H1 (cell line): ENCODE results near the gene ZHX3. TPM values are rescaled to one million over a fixed set of nuclear protein-coding genes. Genes with fewer than 3 reads are reported as not detected.

ENCODE experiments used
- CTCF ChIA-PET: fragments of 300-600 bp; sonication (Branson Sonifier 250); formaldehyde crosslinking; loops from one replicate; lab custom pipeline; 2021; ENCODE audit not compliant: partially characterized antibody; lab: Charles Lee
- POLR2A ChIA-PET: fragments of 300-600 bp; sonication (Branson Sonifier 250); formaldehyde crosslinking; loops from one replicate; lab custom pipeline; 2021; ENCODE audit warnings: inconsistent platforms; ENCODE audit not compliant: partially characterized antibody; lab: Charles Lee
- DNase-seq, 2 experiments: peaks; one replicate each; pipeline versions ENCODE4 v3.0.0 to v3.0.0-alpha.2; 2010 to 2022; ENCODE audit warnings: low spot score in 2 of 2, low read depth in 1 of 2, mixed read lengths in 1 of 2
- FAIRE-seq: peaks from 2 replicates; lab custom pipeline; 2011; peaks lifted over from hg19 to GRCh38; lab: Jason Lieb, UNC
- H2AFZ ChIP-seq: 2 replicates; pipeline ENCODE4 v1.8.1; 2012; ENCODE audit warnings: low read length, inconsistent platforms
- H2AK5ac ChIP-seq: 2 replicates; pipeline ENCODE4 v1.6.1; 2013; ENCODE audit warnings: low read depth, low read length
- H2BK120ac ChIP-seq: replicated peaks from 2 replicates; pipeline ENCODE3; 2013; ENCODE audit warnings: low read depth, low read length, inconsistent platforms
- H2BK12ac ChIP-seq: 2 replicates; pipeline ENCODE4 v1.6.1; 2013; ENCODE audit warnings: low read depth, low read length
- H2BK15ac ChIP-seq: 2 replicates; pipeline ENCODE4 v1.6.1; 2013; ENCODE audit warnings: low read length
- H2BK20ac ChIP-seq: 2 replicates; pipeline ENCODE4 v1.6.1; 2013; ENCODE audit warnings: low read length
- H2BK5ac ChIP-seq: 2 replicates; pipeline ENCODE4 v1.6.1; 2013; ENCODE audit warnings: low read depth, low read length
- H3K14ac ChIP-seq: 2 replicates; pipeline ENCODE4 v1.6.1; 2013; ENCODE audit warnings: inconsistent platforms; ENCODE audit not compliant: insufficient read length
- H3K18ac ChIP-seq: 2 replicates; pipeline ENCODE4 v1.6.1; 2013; ENCODE audit warnings: low read length; ENCODE audit errors: extremely low read depth
- H3K23ac ChIP-seq: 2 replicates; pipeline ENCODE4 v1.6.1; 2013; ENCODE audit warnings: inconsistent platforms; ENCODE audit not compliant: insufficient read length
- H3K23me2 ChIP-seq: 2 replicates; pipeline ENCODE4 v1.6.1; 2013; ENCODE audit warnings: low read depth, low read length
- H3K27ac ChIP-seq: 2 replicates; pipeline ENCODE4 v1.6.1; 2011; ENCODE audit warnings: low read depth, low read length, inconsistent platforms
- H3K27me3 ChIP-seq, 4 experiments: replicated peaks in 1 of 4; 1 replicate in 1 of 4; 2 replicates in 3 of 4; pipeline versions ENCODE4 v1.6.1 to v1.8.1; 2011 to 2013; ENCODE audit warnings: low read length in 3 of 4, mild to moderate bottlenecking in 3 of 4, inconsistent platforms in 2 of 4, mixed read lengths in 2 of 4, moderate library complexity in 1 of 4; ENCODE audit not compliant: control insufficient read depth in 3 of 4, insufficient read depth in 3 of 4; ENCODE audit errors: extremely low read depth in 1 of 4
- H3K36me3 ChIP-seq, 4 experiments: 2 replicates each; pipeline versions ENCODE4 v1.6.1 to v1.8.1; 2011 to 2013; ENCODE audit warnings: mild to moderate bottlenecking in 4 of 4, low read length in 3 of 4, moderate library complexity in 2 of 4, control low read depth in 1 of 4, inconsistent platforms in 1 of 4; ENCODE audit not compliant: insufficient read depth in 4 of 4, control insufficient read depth in 2 of 4
- H3K4ac ChIP-seq: replicated peaks from 2 replicates; pipeline ENCODE3; 2013; ENCODE audit warnings: low read length, low read depth, mixed read lengths, inconsistent platforms; ENCODE audit not compliant: insufficient read length
- H3K4me1 ChIP-seq, 4 experiments: replicated peaks in 1 of 4; 1 replicate in 1 of 4; 2 replicates in 3 of 4; pipeline versions ENCODE4 v1.6.1 to v1.8.1; 2011 to 2013; ENCODE audit warnings: low read length in 3 of 4, inconsistent platforms in 2 of 4, mixed read lengths in 1 of 4; ENCODE audit not compliant: insufficient read depth in 4 of 4, control insufficient read depth in 3 of 4
- H3K4me2 ChIP-seq, 2 experiments: 2 replicates each; pipeline versions ENCODE4 v1.6.1 to v1.8.1; 2011 to 2013; ENCODE audit warnings: low read depth in 2 of 2, low read length in 2 of 2, control low read depth in 1 of 2, inconsistent platforms in 1 of 2, mild to moderate bottlenecking in 1 of 2; ENCODE audit not compliant: insufficient read depth in 1 of 2
- H3K4me3 ChIP-seq, 4 experiments: fragments of 200-600, 300-600 bp in 1 of 4; sonication (generic), shearing (Covaris generic), sonication (Bioruptor Twin) in 1 of 4; 2 replicates each; pipeline versions ENCODE4 v1.5.1 to v1.8.1; 2011 to 2016; ENCODE audit warnings: low read length in 4 of 4, low read depth in 3 of 4, control low read depth in 2 of 4, inconsistent platforms in 2 of 4, mild to moderate bottlenecking in 2 of 4, mixed read lengths in 1 of 4, moderate library complexity in 1 of 4; ENCODE audit not compliant: insufficient read depth in 2 of 4; ENCODE audit errors: extremely low read depth in 1 of 4
- H3K56ac ChIP-seq: replicated peaks from 2 replicates; pipeline ENCODE3; 2013; ENCODE audit warnings: low read depth, mild to moderate bottlenecking, mixed read lengths, low read length, inconsistent platforms; ENCODE audit not compliant: insufficient read length
- H3K79me1 ChIP-seq: 2 replicates; pipeline ENCODE4 v1.6.1; 2013; ENCODE audit warnings: low read depth, low read length, control low read depth
- H3K79me2 ChIP-seq, 2 experiments: 2 replicates each; pipeline versions ENCODE4 v1.6.1 to v1.8.1; 2012 to 2013; ENCODE audit warnings: low read length in 2 of 2, mild to moderate bottlenecking in 2 of 2, inconsistent platforms in 1 of 2; ENCODE audit not compliant: insufficient read depth in 2 of 2, control insufficient read depth in 1 of 2
- H3K9ac ChIP-seq, 4 experiments: replicated peaks in 1 of 4; 1 replicate in 1 of 4; 2 replicates in 3 of 4; pipeline versions ENCODE4 v1.6.1 to v1.8.1; 2011 to 2013; ENCODE audit warnings: low read depth in 3 of 4, low read length in 3 of 4, control low read depth in 2 of 4, mild to moderate bottlenecking in 2 of 4, moderate library complexity in 2 of 4, inconsistent platforms in 1 of 4; ENCODE audit errors: extremely low read depth in 1 of 4
- H3K9me3 ChIP-seq, 2 experiments: 2 replicates each; pipeline versions ENCODE4 v1.6.1 to v1.8.1; 2012 to 2013; ENCODE audit warnings: mild to moderate bottlenecking in 2 of 2, moderate library complexity in 2 of 2, control low read depth in 1 of 2, inconsistent platforms in 1 of 2, low read depth in 1 of 2, low read length in 1 of 2, mixed read lengths in 1 of 2; ENCODE audit not compliant: insufficient read depth in 2 of 2
- H4K20me1 ChIP-seq, 2 experiments: replicated peaks in 1 of 2; 2 replicates each; pipeline versions ENCODE3 to v1.8.1; 2011 to 2013; ENCODE audit warnings: inconsistent platforms in 2 of 2, low read length in 2 of 2, mild to moderate bottlenecking in 1 of 2; ENCODE audit not compliant: insufficient read depth in 2 of 2, control insufficient read depth in 1 of 2
- H4K5ac ChIP-seq: 2 replicates; pipeline ENCODE4 v1.6.1; 2013; ENCODE audit warnings: low read length, low read depth, mixed read lengths, inconsistent platforms; ENCODE audit not compliant: insufficient read length
- H4K8ac ChIP-seq: 2 replicates; pipeline ENCODE4 v1.8.0; 2013; ENCODE audit warnings: mild to moderate bottlenecking, moderate library complexity, low read length, inconsistent platforms; ENCODE audit not compliant: insufficient read depth; ENCODE audit errors: extremely low read depth
- H4K91ac ChIP-seq: replicated peaks from 2 replicates; pipeline ENCODE3; 2013; ENCODE audit warnings: low read length, mixed read lengths, inconsistent platforms; ENCODE audit not compliant: insufficient read length
- BRCA1 ChIP-seq: IDR thresholded peaks from 2 replicates; pipeline ENCODE4 v1.6.1; 2012; ENCODE audit warnings: low read depth, low read length, improper control_type of control experiment
- CBX5 ChIP-seq: fragments of 300-800, 300-1000 bp; sonication (generic); IDR thresholded peaks from 2 replicates; pipeline ENCODE4 v1.7.1; 2016; ENCODE audit warnings: antibody characterized with exemption, low read length, low read depth
- SIRT6 ChIP-seq: IDR thresholded peaks from one replicate; pipeline ENCODE4 v1.7.1; 2012; ENCODE audit warnings: low read length, inconsistent platforms
- WGBS, 2 experiments: shearing (Covaris generic) in 1 of 2; methylation state at CpG; one replicate each; pipeline versions ENCODE4 v1.1.6 to v1.1.7; 2013 to 2015; ENCODE audit warnings: low lambda C conversion rate in 2 of 2, mixed read lengths in 2 of 2, inconsistent platforms in 1 of 2, low coverage in 1 of 2, missing lambda C conversion rate in 1 of 2; ENCODE audit not compliant: insufficient replicate concordance in 2 of 2, insufficient coverage in 1 of 2, insufficient read length in 1 of 2; ENCODE audit errors: extremely low coverage in 1 of 2, missing lambda C conversion rate in 1 of 2; 5-methylcytosine and 5-hydroxymethylcytosine counted together
- polyA plus RNA-seq, 7 experiments: library from polyadenylated mRNA; depleted of rRNA in 3 of 7; stranded (reverse) in 5 of 7; unstranded in 2 of 7; fragments of >200 nt in 5 of 7; fragments of 200-250 nt in 2 of 7; gene quantifications; 1 replicate in 5 of 7; 2 replicates in 1 of 7; 4 replicates in 1 of 7; pipeline versions ENCODE4 v1.2.1 to v1.2.3, GENCODE V29; 2011 to 2013; ENCODE audit warnings: missing spikeins in 2 of 7, mixed read lengths in 2 of 7
- total RNA-seq: library from RNA; stranded (reverse); fragmentation: NEBNext Ultra II Directional; extraction: Animal tissue kit (Norgen Biotek cat#: 25700); gene quantifications from 2 replicates; pipeline ENCODE4 v1.2.1, GENCODE V29; 2021

The ZHX3 gene
- total and polyA plus RNA-seq, 2 of the 8 experiments (the other 6 are each of a cell fraction or from before 2014, with no cell fraction given): 1.00 to 7.8 TPM

- no peak overlapping the region for H3K23ac ChIP-seq
- H3K56ac ChIP-seq: no peak overlapping the region
- H2BK5ac ChIP-seq: no peak overlapping the region
- H2AFZ ChIP-seq: no peak overlapping the region
- H4K5ac ChIP-seq: no peak overlapping the region
- peaks cover 0 to 4% (median 2%) of the 10 kb centered on the region in 4 experiments; a peak in 3 of 7 replicates for H3K27me3 ChIP-seq
- H3K4me3 ChIP-seq: no peak overlapping the region
- H2BK12ac ChIP-seq: no peak overlapping the region
- no peak overlapping the region for H3K27ac ChIP-seq
- no peaks in the 10 kb centered on the region for H3K79me2 ChIP-seq
- no peak overlapping the region for H3K4ac ChIP-seq
- no peak overlapping the region for H4K91ac ChIP-seq
- ChIA-PET POLR2A (interaction anchor here (1.5 kb wide), 1 partner anchor 36 kb away, joined by 3 read pairs; no protein-coding TSS in a partner anchor), CTCF (interaction anchor here (1.5 to 1.7 kb wide), 2 partner anchors 11 to 143 kb away, joined by 3 to 4 read pairs; no protein-coding TSS in a partner anchor)
- peak overlapping the region in 1 of 2 experiments; percentile 82; a peak in 1 of 4 replicates for H3K4me2 ChIP-seq
- H3K14ac ChIP-seq: no peak overlapping the region
- H3K23me2 ChIP-seq: peaks cover 6% of the 10 kb centered on the region; the same call in 1 of the 2 replicates
- H2BK20ac ChIP-seq: no peak overlapping the region
- H2BK15ac ChIP-seq: no peak overlapping the region
- WGBS, 2 experiments: 88% methylated on average over 6 of the region's 6 CpGs; no CpG with 5 or more reads in 1 of the 2 experiments
- peaks cover 0 to 2% of the 10 kb centered on the region in 2 experiments for H4K20me1 ChIP-seq
- 0 out of 4 replicates have a peak, but pooled peaks cover 0 to 4% of the 10 kb centered on the region in 2 experiments for H3K9me3 ChIP-seq
- TF ChIP-seq CBX5 (no peak), SIRT6 (no peak), BRCA1 (no peak)
- TF ChIP-seq, all 59 proteins: peak for 0
- H2AK5ac ChIP-seq: no peak overlapping the region
- DNase-seq: no peak
- peaks cover 0 to 4% (median 1%) of the 10 kb centered on the region in 4 experiments; a peak in 4 of 7 replicates for H3K4me1 ChIP-seq
- no peaks in the 10 kb centered on the region for H3K36me3 ChIP-seq
- H3K9ac ChIP-seq: no peak overlapping the region
- H3K18ac ChIP-seq: no peak overlapping the region
- H3K79me1 ChIP-seq: no peaks in the 10 kb centered on the region
- no peak overlapping the region for H4K8ac ChIP-seq
- no peak overlapping the region for H2BK120ac ChIP-seq
- FAIRE-seq: no peak
These were observed 1.5 kb downstream of the ZHX3 start for GRCh38 chr20:41316051-41316450.
